SIG-M5 treated with dmso at 0.1 percent for 504 hours (cell line): ENCODE data around the gene IFITM10.

Source experiments
- DNase-seq: peaks from one replicate; lab custom pipeline; 2025; ENCODE audit not compliant: unreplicated experiment; lab: John Stamatoyannopoulos, UW

The IFITM10 gene

GRCh38 chr11:1753229-1753928 lies 3.0 kb upstream of the IFITM10 start:
- DNase-seq: no peak

GRCh38 chr11:1752907-1753228 lies 2.5 kb upstream of the IFITM10 start:
- no peak for DNase-seq

- DNase-seq: no peak
Measured at GRCh38 chr11:1751999-1752906, 1.9 kb upstream of the IFITM10 start.

- no peak for DNase-seq
Measured at GRCh38 chr11:1751531-1751921, 1.1 kb upstream of the IFITM10 start.

GRCh38 chr11:1750840-1751530 lies 590 bp upstream of the IFITM10 start:
- no peak for DNase-seq

- no peak for DNase-seq
Measured at GRCh38 chr11:1749395-1750351, 722 bp downstream of the IFITM10 start.

GRCh38 chr11:1748636-1749394 lies 1.6 kb downstream of the IFITM10 start:
- DNase-seq: no peak

- no peak for DNase-seq
Measured at GRCh38 chr11:1747753-1748635, 2.4 kb downstream of the IFITM10 start.

- no peak for DNase-seq
Measured at GRCh38 chr11:1746956-1747752, 3.2 kb downstream of the IFITM10 start.

- no peak for DNase-seq
Measured at GRCh38 chr11:1746511-1746931, 3.9 kb downstream of the IFITM10 start.

GRCh38 chr11:1745701-1746320 lies 4.6 kb downstream of the IFITM10 start:
- no peak for DNase-seq

- no peak for DNase-seq
Measured at GRCh38 chr11:1744891-1745700, 5.3 kb downstream of the IFITM10 start.

- no peak for DNase-seq
Measured at GRCh38 chr11:1744137-1744886, 6.1 kb downstream of the IFITM10 start.

- no peak for DNase-seq
Measured at GRCh38 chr11:1743585-1744136, 6.7 kb downstream of the IFITM10 start.

- no peak for DNase-seq
Measured at GRCh38 chr11:1742869-1743584, 7.4 kb downstream of the IFITM10 start.
